Transverse colon (tissue), 1 donor: Measurements from ENCODE around the gene SLC35F5.

Experiments
- EP300 ChIP-seq: sonication (generic); formaldehyde crosslinking; IDR thresholded peaks from one replicate; pipeline ENCODE4 v1.6.1; 2017; ENCODE audit warnings: antibody characterized with exemption, low read depth
- POLR2A ChIP-seq: fragments of 450-650 bp; IDR thresholded peaks from one replicate; pipeline ENCODE4 v1.6.1; 2016; ENCODE audit warnings: antibody characterized with exemption, mild to moderate bottlenecking, moderate library complexity

GRCh38 chr2:113754160-113754559 lies 2.3 kb downstream of the SLC35F5 start:
- no peak for TF ChIP-seq POLR2A
- no peak for TF ChIP-seq EP300
